H1 (cell line): ENCODE data around the gene THEM5. TPM values are rescaled to one million over a fixed set of nuclear protein-coding genes. Genes with fewer than 3 reads are reported as not detected.

Source experiments
- CTCF ChIA-PET: fragments of 300-600 bp; sonication (Branson Sonifier 250); formaldehyde crosslinking; loops from one replicate; lab custom pipeline; 2021; ENCODE audit not compliant: partially characterized antibody; lab: Charles Lee
- POLR2A ChIA-PET: fragments of 300-600 bp; sonication (Branson Sonifier 250); formaldehyde crosslinking; loops from one replicate; lab custom pipeline; 2021; ENCODE audit warnings: inconsistent platforms; ENCODE audit not compliant: partially characterized antibody; lab: Charles Lee
- DNase-seq, 2 experiments: peaks; one replicate each; pipeline versions ENCODE4 v3.0.0 to v3.0.0-alpha.2; 2010 to 2022; ENCODE audit warnings: low spot score in 2 of 2, low read depth in 1 of 2, mixed read lengths in 1 of 2
- FAIRE-seq: peaks from 2 replicates; lab custom pipeline; 2011; peaks lifted over from hg19 to GRCh38; lab: Jason Lieb, UNC
- H2AFZ ChIP-seq: 2 replicates; pipeline ENCODE4 v1.8.1; 2012; ENCODE audit warnings: low read length, inconsistent platforms
- H2AK5ac ChIP-seq: 2 replicates; pipeline ENCODE4 v1.6.1; 2013; ENCODE audit warnings: low read depth, low read length
- H2BK120ac ChIP-seq: replicated peaks from 2 replicates; pipeline ENCODE3; 2013; ENCODE audit warnings: low read depth, low read length, inconsistent platforms
- H2BK12ac ChIP-seq: 2 replicates; pipeline ENCODE4 v1.6.1; 2013; ENCODE audit warnings: low read depth, low read length
- H2BK15ac ChIP-seq: 2 replicates; pipeline ENCODE4 v1.6.1; 2013; ENCODE audit warnings: low read length
- H2BK20ac ChIP-seq: 2 replicates; pipeline ENCODE4 v1.6.1; 2013; ENCODE audit warnings: low read length
- H2BK5ac ChIP-seq: 2 replicates; pipeline ENCODE4 v1.6.1; 2013; ENCODE audit warnings: low read depth, low read length
- H3K14ac ChIP-seq: 2 replicates; pipeline ENCODE4 v1.6.1; 2013; ENCODE audit warnings: inconsistent platforms; ENCODE audit not compliant: insufficient read length
- H3K18ac ChIP-seq: 2 replicates; pipeline ENCODE4 v1.6.1; 2013; ENCODE audit warnings: low read length; ENCODE audit errors: extremely low read depth
- H3K23ac ChIP-seq: 2 replicates; pipeline ENCODE4 v1.6.1; 2013; ENCODE audit warnings: inconsistent platforms; ENCODE audit not compliant: insufficient read length
- H3K23me2 ChIP-seq: 2 replicates; pipeline ENCODE4 v1.6.1; 2013; ENCODE audit warnings: low read depth, low read length
- H3K27ac ChIP-seq: 2 replicates; pipeline ENCODE4 v1.6.1; 2011; ENCODE audit warnings: low read depth, low read length, inconsistent platforms
- H3K27me3 ChIP-seq, 4 experiments: replicated peaks in 1 of 4; 1 replicate in 1 of 4; 2 replicates in 3 of 4; pipeline versions ENCODE4 v1.6.1 to v1.8.1; 2011 to 2013; ENCODE audit warnings: low read length in 3 of 4, mild to moderate bottlenecking in 3 of 4, inconsistent platforms in 2 of 4, mixed read lengths in 2 of 4, moderate library complexity in 1 of 4; ENCODE audit not compliant: control insufficient read depth in 3 of 4, insufficient read depth in 3 of 4; ENCODE audit errors: extremely low read depth in 1 of 4
- H3K36me3 ChIP-seq, 4 experiments: 2 replicates each; pipeline versions ENCODE4 v1.6.1 to v1.8.1; 2011 to 2013; ENCODE audit warnings: mild to moderate bottlenecking in 4 of 4, low read length in 3 of 4, moderate library complexity in 2 of 4, control low read depth in 1 of 4, inconsistent platforms in 1 of 4; ENCODE audit not compliant: insufficient read depth in 4 of 4, control insufficient read depth in 2 of 4
- H3K4ac ChIP-seq: replicated peaks from 2 replicates; pipeline ENCODE3; 2013; ENCODE audit warnings: low read length, low read depth, mixed read lengths, inconsistent platforms; ENCODE audit not compliant: insufficient read length
- H3K4me1 ChIP-seq, 4 experiments: replicated peaks in 1 of 4; 1 replicate in 1 of 4; 2 replicates in 3 of 4; pipeline versions ENCODE4 v1.6.1 to v1.8.1; 2011 to 2013; ENCODE audit warnings: low read length in 3 of 4, inconsistent platforms in 2 of 4, mixed read lengths in 1 of 4; ENCODE audit not compliant: insufficient read depth in 4 of 4, control insufficient read depth in 3 of 4
- H3K4me2 ChIP-seq, 2 experiments: 2 replicates each; pipeline versions ENCODE4 v1.6.1 to v1.8.1; 2011 to 2013; ENCODE audit warnings: low read depth in 2 of 2, low read length in 2 of 2, control low read depth in 1 of 2, inconsistent platforms in 1 of 2, mild to moderate bottlenecking in 1 of 2; ENCODE audit not compliant: insufficient read depth in 1 of 2
- H3K4me3 ChIP-seq, 4 experiments: fragments of 200-600, 300-600 bp in 1 of 4; sonication (generic), shearing (Covaris generic), sonication (Bioruptor Twin) in 1 of 4; 2 replicates each; pipeline versions ENCODE4 v1.5.1 to v1.8.1; 2011 to 2016; ENCODE audit warnings: low read length in 4 of 4, low read depth in 3 of 4, control low read depth in 2 of 4, inconsistent platforms in 2 of 4, mild to moderate bottlenecking in 2 of 4, mixed read lengths in 1 of 4, moderate library complexity in 1 of 4; ENCODE audit not compliant: insufficient read depth in 2 of 4; ENCODE audit errors: extremely low read depth in 1 of 4
- H3K56ac ChIP-seq: replicated peaks from 2 replicates; pipeline ENCODE3; 2013; ENCODE audit warnings: low read depth, mild to moderate bottlenecking, mixed read lengths, low read length, inconsistent platforms; ENCODE audit not compliant: insufficient read length
- H3K79me1 ChIP-seq: 2 replicates; pipeline ENCODE4 v1.6.1; 2013; ENCODE audit warnings: low read depth, low read length, control low read depth
- H3K79me2 ChIP-seq, 2 experiments: 2 replicates each; pipeline versions ENCODE4 v1.6.1 to v1.8.1; 2012 to 2013; ENCODE audit warnings: low read length in 2 of 2, mild to moderate bottlenecking in 2 of 2, inconsistent platforms in 1 of 2; ENCODE audit not compliant: insufficient read depth in 2 of 2, control insufficient read depth in 1 of 2
- H3K9ac ChIP-seq, 4 experiments: replicated peaks in 1 of 4; 1 replicate in 1 of 4; 2 replicates in 3 of 4; pipeline versions ENCODE4 v1.6.1 to v1.8.1; 2011 to 2013; ENCODE audit warnings: low read depth in 3 of 4, low read length in 3 of 4, control low read depth in 2 of 4, mild to moderate bottlenecking in 2 of 4, moderate library complexity in 2 of 4, inconsistent platforms in 1 of 4; ENCODE audit errors: extremely low read depth in 1 of 4
- H3K9me3 ChIP-seq, 2 experiments: 2 replicates each; pipeline versions ENCODE4 v1.6.1 to v1.8.1; 2012 to 2013; ENCODE audit warnings: mild to moderate bottlenecking in 2 of 2, moderate library complexity in 2 of 2, control low read depth in 1 of 2, inconsistent platforms in 1 of 2, low read depth in 1 of 2, low read length in 1 of 2, mixed read lengths in 1 of 2; ENCODE audit not compliant: insufficient read depth in 2 of 2
- H4K20me1 ChIP-seq, 2 experiments: replicated peaks in 1 of 2; 2 replicates each; pipeline versions ENCODE3 to v1.8.1; 2011 to 2013; ENCODE audit warnings: inconsistent platforms in 2 of 2, low read length in 2 of 2, mild to moderate bottlenecking in 1 of 2; ENCODE audit not compliant: insufficient read depth in 2 of 2, control insufficient read depth in 1 of 2
- H4K5ac ChIP-seq: 2 replicates; pipeline ENCODE4 v1.6.1; 2013; ENCODE audit warnings: low read length, low read depth, mixed read lengths, inconsistent platforms; ENCODE audit not compliant: insufficient read length
- H4K8ac ChIP-seq: 2 replicates; pipeline ENCODE4 v1.8.0; 2013; ENCODE audit warnings: mild to moderate bottlenecking, moderate library complexity, low read length, inconsistent platforms; ENCODE audit not compliant: insufficient read depth; ENCODE audit errors: extremely low read depth
- H4K91ac ChIP-seq: replicated peaks from 2 replicates; pipeline ENCODE3; 2013; ENCODE audit warnings: low read length, mixed read lengths, inconsistent platforms; ENCODE audit not compliant: insufficient read length
- JUND ChIP-seq: IDR thresholded peaks from 2 replicates; pipeline ENCODE4 v1.6.1; 2011; ENCODE audit warnings: mild to moderate bottlenecking, improper control_type of control experiment, low read length
- MAFK ChIP-seq: IDR thresholded peaks from 2 replicates; pipeline ENCODE4 v1.6.1; 2012; ENCODE audit warnings: low read depth, mild to moderate bottlenecking, improper control_type of control experiment, low read length
- PHF8 ChIP-seq: fragments of 200-600 bp; sonication (generic); conservative IDR thresholded peaks from 2 replicates; pipeline ENCODE4 v1.7.1; 2012; ENCODE audit warnings: low read depth, mild to moderate bottlenecking, inconsistent platforms, low read length, moderate library complexity
- TBP ChIP-seq: IDR thresholded peaks from 2 replicates; pipeline ENCODE4 v1.6.1; 2011; ENCODE audit warnings: low read depth, low read length, improper control_type of control experiment
- WGBS, 2 experiments: shearing (Covaris generic) in 1 of 2; methylation state at CpG; one replicate each; pipeline versions ENCODE4 v1.1.6 to v1.1.7; 2013 to 2015; ENCODE audit warnings: low lambda C conversion rate in 2 of 2, mixed read lengths in 2 of 2, inconsistent platforms in 1 of 2, low coverage in 1 of 2, missing lambda C conversion rate in 1 of 2; ENCODE audit not compliant: insufficient replicate concordance in 2 of 2, insufficient coverage in 1 of 2, insufficient read length in 1 of 2; ENCODE audit errors: extremely low coverage in 1 of 2, missing lambda C conversion rate in 1 of 2; 5-methylcytosine and 5-hydroxymethylcytosine counted together
- polyA plus RNA-seq, 7 experiments: library from polyadenylated mRNA; depleted of rRNA in 3 of 7; stranded (reverse) in 5 of 7; unstranded in 2 of 7; fragments of >200 nt in 5 of 7; fragments of 200-250 nt in 2 of 7; gene quantifications; 1 replicate in 5 of 7; 2 replicates in 1 of 7; 4 replicates in 1 of 7; pipeline versions ENCODE4 v1.2.1 to v1.2.3, GENCODE V29; 2011 to 2013; ENCODE audit warnings: missing spikeins in 2 of 7, mixed read lengths in 2 of 7
- total RNA-seq: library from RNA; stranded (reverse); fragmentation: NEBNext Ultra II Directional; extraction: Animal tissue kit (Norgen Biotek cat#: 25700); gene quantifications from 2 replicates; pipeline ENCODE4 v1.2.1, GENCODE V29; 2021

The THEM5 gene
- total and polyA plus RNA-seq, 2 of the 8 experiments (the other 6 are each of a cell fraction or from before 2014, with no cell fraction given), result not detected

GRCh38 chr1:151819227-151819835, 34.2 kb downstream of the THEM5 start:
- Histone ChIP-seq H3K4ac (no peak overlapping the region), H2BK12ac (0 out of 2 replicates have a peak overlapping the region, but pooled peaks have one; percentile 20), H3K36me3 (no peaks in the 10 kb centered on the region), H3K9me3 (no peaks in the 10 kb centered on the region), H2BK20ac (no peak overlapping the region), H3K23me2 (no peaks in the 10 kb centered on the region; the same call in 1 of the 2 replicates), H3K4me2 (no peak overlapping the region), H3K9ac (no peak overlapping the region), H2BK15ac (no peak overlapping the region), H2BK120ac (no peak overlapping the region), H4K8ac (no peak overlapping the region), H3K27ac (no peak overlapping the region), H3K4me1 (peaks cover 0 to 9% (median 4%) of the 10 kb centered on the region in 4 experiments; a peak in 4 of 7 replicates), H4K91ac (no peak overlapping the region), H3K4me3 (no peak overlapping the region), H3K23ac (no peak overlapping the region), H2AK5ac (no peak overlapping the region), H3K14ac (no peak overlapping the region), H4K20me1 (no peaks in the 10 kb centered on the region), H2BK5ac (no peak overlapping the region), H3K79me1 (no peaks in the 10 kb centered on the region), H2AFZ (no peak overlapping the region), H3K79me2 (no peaks in the 10 kb centered on the region), H4K5ac (no peak overlapping the region), H3K18ac (no peak overlapping the region), H3K27me3 (no peaks in the 10 kb centered on the region), H3K56ac (no peak overlapping the region)
- CTCF ChIA-PET, result interaction anchor here (1.7 to 3.5 kb wide), 2 partner anchors 17 kb away, joined by 7 to 22 read pairs; no protein-coding TSS in a partner anchor
- DNase-seq, result no peak
- no peak for FAIRE-seq
- POLR2A ChIA-PET, result no interaction called here
- 85% methylated on average over 12 of the region's 12 CpGs; no CpG with 5 or more reads in 1 of the 2 experiments for WGBS, 2 experiments
- no peak for TF ChIP-seq TBP
- no peak for TF ChIP-seq JUND
- TF ChIP-seq PHF8, result no peak
- no peak for TF ChIP-seq MAFK
